CD4-positive, CD25-positive, alpha-beta regulatory T cell (primary cell): ENCODE data around the gene NXPE1. TPM values are rescaled to one million over a fixed set of nuclear protein-coding genes. Genes with fewer than 3 reads are reported as not detected.

ENCODE experiments used
- ATAC-seq, 2 donors: fragments of 150-1000 bp; cut with Tn5 transposase; one replicate each; pipeline ENCODE4 v1.10.0; 2021; ENCODE audit warnings: low read depth in 2 of 2, moderate number of reproducible peaks in 2 of 2, moderate library complexity in 1 of 2
- DNase-seq, 3 donors: peaks; one replicate each; pipeline versions ENCODE4 v3.0.0 to v3.0.0-alpha.2; 2012 to 2022; ENCODE audit warnings: mixed read lengths in 1 of 3
- H3K27ac ChIP-seq: one replicate; pipeline ENCODE4 v1.7.0; 2013; ENCODE audit warnings: mild to moderate bottlenecking, low read length; ENCODE audit not compliant: insufficient read depth, poor library complexity, severe bottlenecking
- H3K27me3 ChIP-seq: one replicate; pipeline ENCODE4 v1.7.0; 2013; ENCODE audit warnings: low read length; ENCODE audit not compliant: control insufficient read depth, insufficient read depth
- H3K36me3 ChIP-seq: one replicate; pipeline ENCODE4 v1.7.0; 2013; ENCODE audit warnings: mild to moderate bottlenecking, low read length, moderate library complexity; ENCODE audit not compliant: control insufficient read depth, insufficient read depth
- H3K4me1 ChIP-seq: 2 replicates; pipeline ENCODE4 v1.7.0; 2013; ENCODE audit warnings: mild to moderate bottlenecking, low read length; ENCODE audit not compliant: insufficient read depth, control insufficient read depth, poor library complexity, severe bottlenecking
- H3K4me3 ChIP-seq: one replicate; pipeline ENCODE4 v1.7.0; 2013; ENCODE audit warnings: low read depth, mild to moderate bottlenecking, low read length, moderate library complexity
- H3K9me3 ChIP-seq, 2 experiments: 1 replicate in 1 of 2; 2 replicates in 1 of 2; pipeline ENCODE4 v1.7.0; 2013; ENCODE audit warnings: low read length in 2 of 2, mild to moderate bottlenecking in 1 of 2, moderate library complexity in 1 of 2; ENCODE audit not compliant: control insufficient read depth in 2 of 2
- H3K27ac Mint-ChIP-seq, 3 donors: one replicate each; pipeline ENCODE4 v1.8.0; 2020 to 2022; ENCODE audit warnings: mild to moderate bottlenecking in 3 of 3, mixed read lengths in 3 of 3, moderate library complexity in 2 of 3
- H3K27me3 Mint-ChIP-seq: one replicate; pipeline ENCODE4 v1.8.0; 2022; ENCODE audit warnings: mild to moderate bottlenecking, mixed read lengths
- H3K36me3 Mint-ChIP-seq: one replicate; pipeline ENCODE4 v1.8.0; 2020; ENCODE audit warnings: mixed read lengths
- H3K4me1 Mint-ChIP-seq, 4 donors: one replicate each; pipeline ENCODE4 v1.8.0; 2020 to 2022; ENCODE audit warnings: mixed read lengths in 4 of 4, mild to moderate bottlenecking in 1 of 4
- H3K4me3 Mint-ChIP-seq, 4 donors: one replicate each; pipeline ENCODE4 v1.8.0; 2020 to 2022; ENCODE audit warnings: mild to moderate bottlenecking in 4 of 4, mixed read lengths in 4 of 4, moderate library complexity in 3 of 4
- H3K9me3 Mint-ChIP-seq, 7 donors: one replicate each; pipeline ENCODE4 v1.8.0; 2020 to 2022; ENCODE audit warnings: mixed read lengths in 7 of 7, mild to moderate bottlenecking in 3 of 7, moderate library complexity in 2 of 7
- polyA plus RNA-seq, 4 donors: library from polyadenylated mRNA; unstranded; fragments of 300-500 nt; fragmentation: Illumina TruSeq; gene quantifications; one replicate each; pipeline ENCODE4 v1.2.3, GENCODE V29; 2021
- total RNA-seq: library from RNA; stranded (reverse); gene quantifications from one replicate; pipeline ENCODE4 v1.2.3, GENCODE V29; 2022

The NXPE1 gene
- total and polyA plus RNA-seq, 5 donors from 2014 or later = not detected

- no peak overlapping the region for H3K27ac ChIP-seq
- H3K36me3 ChIP-seq = no peaks in the 10 kb centered on the region
- H3K27me3 Mint-ChIP-seq = peaks cover 22% of the 10 kb centered on the region
- H3K4me3 Mint-ChIP-seq = no peak overlapping the region
- H3K9me3 ChIP-seq = no peaks in the 10 kb centered on the region
- no peaks in the 10 kb centered on the region for H3K36me3 Mint-ChIP-seq
- DNase-seq (no peak), ATAC-seq (no peak)
- H3K27ac Mint-ChIP-seq = no peak overlapping the region
- peaks cover 2% of the 10 kb centered on the region for H3K27me3 ChIP-seq
- no peaks in the 10 kb centered on the region for H3K4me1 Mint-ChIP-seq
- no peaks in the 10 kb centered on the region for H3K4me1 ChIP-seq
- H3K9me3 Mint-ChIP-seq = peaks cover 0 to 10% (median 1%) of the 10 kb centered on the region in 7 donors
- no peak overlapping the region for H3K4me3 ChIP-seq
Observed at GRCh38 chr11:114501901-114502300, 57.8 kb downstream of the NXPE1 start.

GRCh38 chr11:114499756-114500155 lies 59.9 kb downstream of the NXPE1 start:
- Mint-ChIP-seq H3K36me3 (no peaks in the 10 kb centered on the region), H3K27ac (no peak overlapping the region), H3K9me3 (peaks cover 0 to 4% (median under 1%) of the 10 kb centered on the region in 7 donors), H3K27me3 (peaks cover 19% of the 10 kb centered on the region), H3K4me3 (no peak overlapping the region), H3K4me1 (no peaks in the 10 kb centered on the region)
- Histone ChIP-seq H3K9me3 (no peaks in the 10 kb centered on the region), H3K4me3 (no peak overlapping the region), H3K27me3 (peaks cover 2% of the 10 kb centered on the region), H3K4me1 (no peaks in the 10 kb centered on the region), H3K36me3 (no peaks in the 10 kb centered on the region), H3K27ac (no peak overlapping the region)
- no peak for DNase-seq
- no peak for ATAC-seq

DNA sequence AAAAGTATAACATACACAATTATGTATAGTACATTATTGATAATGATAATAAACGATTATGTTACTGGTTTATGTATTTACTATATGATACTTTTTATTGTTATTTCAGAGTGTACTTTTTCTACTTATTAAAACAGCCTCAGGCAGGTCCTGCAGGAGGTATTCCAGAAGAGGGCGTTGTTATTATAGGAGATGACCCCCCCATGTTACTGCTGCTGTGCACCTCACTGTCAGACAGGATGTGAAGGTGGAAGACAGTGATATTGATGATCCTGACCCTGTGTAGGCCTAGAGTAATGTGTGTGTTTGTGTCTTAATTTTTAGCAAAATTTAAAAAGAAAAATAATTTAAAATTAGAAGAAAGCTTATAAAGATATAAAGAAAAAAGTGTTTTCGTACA lies 62.8 kb downstream of the NXPE1 start:
- Histone ChIP-seq H3K9me3 (no peaks in the 10 kb centered on the region), H3K27me3 (no peaks in the 10 kb centered on the region), H3K36me3 (no peaks in the 10 kb centered on the region), H3K4me1 (no peaks in the 10 kb centered on the region), H3K27ac (no peak overlapping the region), H3K4me3 (no peak overlapping the region)
- H3K9me3 Mint-ChIP-seq = peaks cover 0 to 8% (median 7%) of the 10 kb centered on the region in 7 donors
- H3K4me1 Mint-ChIP-seq = no peaks in the 10 kb centered on the region
- no peak for DNase-seq
- peaks cover 2% of the 10 kb centered on the region for H3K27me3 Mint-ChIP-seq
- no peak for ATAC-seq
- H3K27ac Mint-ChIP-seq = no peak overlapping the region
- H3K36me3 Mint-ChIP-seq = no peaks in the 10 kb centered on the region
- H3K4me3 Mint-ChIP-seq = no peak overlapping the region

- H3K4me1 Mint-ChIP-seq = no peaks in the 10 kb centered on the region
- DNase-seq (no peak), ATAC-seq (no peak)
- Histone ChIP-seq H3K4me1 (no peaks in the 10 kb centered on the region), H3K27me3 (no peaks in the 10 kb centered on the region), H3K4me3 (no peak overlapping the region), H3K27ac (no peak overlapping the region), H3K36me3 (no peaks in the 10 kb centered on the region), H3K9me3 (no peaks in the 10 kb centered on the region)
- no peaks in the 10 kb centered on the region for H3K36me3 Mint-ChIP-seq
- no peak overlapping the region for H3K4me3 Mint-ChIP-seq
- H3K9me3 Mint-ChIP-seq = peaks cover 0 to 5% (median 1%) of the 10 kb centered on the region in 7 donors
- H3K27me3 Mint-ChIP-seq = peaks cover 4% of the 10 kb centered on the region
- no peak overlapping the region for H3K27ac Mint-ChIP-seq
Observed at GRCh38 chr11:114483929-114484328, 75.8 kb downstream of the NXPE1 start.

DNA sequence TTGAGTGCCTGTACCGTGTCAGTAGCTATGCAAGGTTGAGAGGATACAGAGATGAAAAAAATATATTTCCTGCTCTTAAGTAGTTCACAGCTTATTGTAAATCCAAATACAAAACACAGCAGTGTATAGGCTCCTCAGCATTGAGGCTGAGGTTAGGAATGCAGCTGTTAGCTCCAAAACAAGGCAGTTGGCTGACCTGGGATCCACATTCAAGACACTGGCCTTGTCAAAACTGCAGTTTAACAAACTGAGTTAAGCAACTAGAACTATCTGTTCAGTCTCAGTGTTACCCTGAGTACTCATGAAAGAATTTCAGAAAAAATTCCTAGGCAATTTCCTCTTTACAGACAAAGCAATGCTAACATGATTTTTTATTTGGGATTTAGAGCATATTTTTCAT lies 77.6 kb downstream of the NXPE1 start:
- ATAC-seq = no peak
- Mint-ChIP-seq H3K4me3 (no peak overlapping the region), H3K27me3 (peaks cover 6% of the 10 kb centered on the region), H3K27ac (no peak overlapping the region), H3K9me3 (peaks cover 0 to 2% (median 0%) of the 10 kb centered on the region in 7 donors), H3K4me1 (no peaks in the 10 kb centered on the region), H3K36me3 (no peaks in the 10 kb centered on the region)
- H3K36me3 ChIP-seq = no peaks in the 10 kb centered on the region
- H3K9me3 ChIP-seq = no peaks in the 10 kb centered on the region
- DNase-seq = no peak
- no peak overlapping the region for H3K4me3 ChIP-seq
- no peak overlapping the region for H3K27ac ChIP-seq
- no peaks in the 10 kb centered on the region for H3K27me3 ChIP-seq
- H3K4me1 ChIP-seq = no peaks in the 10 kb centered on the region

- Histone ChIP-seq H3K9me3 (no peaks in the 10 kb centered on the region), H3K4me1 (no peaks in the 10 kb centered on the region)
- peaks cover 0 to 3% (median 0%) of the 10 kb centered on the region in 7 donors for H3K9me3 Mint-ChIP-seq
Observed at GRCh38 chr11:114479331-114479730, 80.3 kb downstream of the NXPE1 start.

GRCh38 chr11:114478768-114479167 lies 80.9 kb downstream of the NXPE1 start:
- peaks cover 0 to 3% (median 0%) of the 10 kb centered on the region in 7 donors for H3K9me3 Mint-ChIP-seq
- H3K36me3 ChIP-seq = no peaks in the 10 kb centered on the region
- ATAC-seq = no peak
- no peak overlapping the region for H3K27ac ChIP-seq
- no peaks in the 10 kb centered on the region for H3K27me3 ChIP-seq
- H3K27ac Mint-ChIP-seq = no peak overlapping the region
- no peak overlapping the region for H3K4me3 ChIP-seq
- no peaks in the 10 kb centered on the region for H3K4me1 Mint-ChIP-seq
- no peaks in the 10 kb centered on the region for H3K36me3 Mint-ChIP-seq
- H3K4me3 Mint-ChIP-seq = no peak overlapping the region
- no peaks in the 10 kb centered on the region for H3K4me1 ChIP-seq
- H3K27me3 Mint-ChIP-seq = peaks cover 6% of the 10 kb centered on the region
- no peak for DNase-seq
- H3K9me3 ChIP-seq = no peaks in the 10 kb centered on the region

More at GRCh38 chr11:114479331-114479730, 80.3 kb downstream of the NXPE1 start:
- H3K27ac Mint-ChIP-seq = no peak overlapping the region
- H3K36me3 Mint-ChIP-seq = no peaks in the 10 kb centered on the region
- no peak overlapping the region for H3K27ac ChIP-seq
- ATAC-seq (no peak), DNase-seq (no peak)
- H3K36me3 ChIP-seq = no peaks in the 10 kb centered on the region
- H3K4me1 Mint-ChIP-seq = no peaks in the 10 kb centered on the region
- H3K27me3 ChIP-seq = no peaks in the 10 kb centered on the region
- no peak overlapping the region for H3K4me3 ChIP-seq
- peaks cover 6% of the 10 kb centered on the region for H3K27me3 Mint-ChIP-seq
- H3K4me3 Mint-ChIP-seq = no peak overlapping the region

- no peak for DNase-seq
Observed at GRCh38 chr11:114478001-114478410, 81.7 kb downstream of the NXPE1 start.

More at GRCh38 chr11:114478001-114478410, 81.7 kb downstream of the NXPE1 start:
- no peak for ATAC-seq
- Histone ChIP-seq H3K27ac (no peak overlapping the region), H3K9me3 (no peaks in the 10 kb centered on the region), H3K4me1 (no peaks in the 10 kb centered on the region), H3K27me3 (peaks cover 2% of the 10 kb centered on the region), H3K4me3 (no peak overlapping the region), H3K36me3 (no peaks in the 10 kb centered on the region)
- no peak overlapping the region for H3K4me3 Mint-ChIP-seq
- H3K4me1 Mint-ChIP-seq = no peaks in the 10 kb centered on the region
- no peaks in the 10 kb centered on the region for H3K36me3 Mint-ChIP-seq
- peaks cover 6% of the 10 kb centered on the region for H3K27me3 Mint-ChIP-seq
- no peak overlapping the region for H3K27ac Mint-ChIP-seq
- peaks cover 0 to 3% (median 0%) of the 10 kb centered on the region in 7 donors for H3K9me3 Mint-ChIP-seq
